T-helper 1 cell treated with Interleukin-12 subunit alpha and Interleukin-12 subunit beta and Interleukin-4 antibody, amounts not matched to agents 30 ng/mL and 1 ng/mL, for 36 hours (primary cell): ENCODE results near the gene MAP2K5. TPM values are rescaled to one million over a fixed set of nuclear protein-coding genes. Genes with fewer than 3 reads are reported as not detected.

Experiments
- intact Hi-C: fragments of 100-400 bp; cut with micrococcal nuclease; formaldehyde crosslinking; loops from one replicate; pipeline ENCODE4 v1.15.1; 2024
- total RNA-seq: library from RNA; stranded (reverse); gene quantifications from 2 replicates; pipeline ENCODE4 v1.2.3, GENCODE V29; 2022

The MAP2K5 gene
- total RNA-seq, 1 donor from 2014 or later = 21.2 TPM

- intact Hi-C loops = no loop called here
Observed at GRCh38 chr15:67801926-67802914, 259.7 kb downstream of the MAP2K5 start.

GRCh38 chr15:67803299-67803698 lies 260.8 kb downstream of the MAP2K5 start:
- intact Hi-C loops = no loop called here

DNA sequence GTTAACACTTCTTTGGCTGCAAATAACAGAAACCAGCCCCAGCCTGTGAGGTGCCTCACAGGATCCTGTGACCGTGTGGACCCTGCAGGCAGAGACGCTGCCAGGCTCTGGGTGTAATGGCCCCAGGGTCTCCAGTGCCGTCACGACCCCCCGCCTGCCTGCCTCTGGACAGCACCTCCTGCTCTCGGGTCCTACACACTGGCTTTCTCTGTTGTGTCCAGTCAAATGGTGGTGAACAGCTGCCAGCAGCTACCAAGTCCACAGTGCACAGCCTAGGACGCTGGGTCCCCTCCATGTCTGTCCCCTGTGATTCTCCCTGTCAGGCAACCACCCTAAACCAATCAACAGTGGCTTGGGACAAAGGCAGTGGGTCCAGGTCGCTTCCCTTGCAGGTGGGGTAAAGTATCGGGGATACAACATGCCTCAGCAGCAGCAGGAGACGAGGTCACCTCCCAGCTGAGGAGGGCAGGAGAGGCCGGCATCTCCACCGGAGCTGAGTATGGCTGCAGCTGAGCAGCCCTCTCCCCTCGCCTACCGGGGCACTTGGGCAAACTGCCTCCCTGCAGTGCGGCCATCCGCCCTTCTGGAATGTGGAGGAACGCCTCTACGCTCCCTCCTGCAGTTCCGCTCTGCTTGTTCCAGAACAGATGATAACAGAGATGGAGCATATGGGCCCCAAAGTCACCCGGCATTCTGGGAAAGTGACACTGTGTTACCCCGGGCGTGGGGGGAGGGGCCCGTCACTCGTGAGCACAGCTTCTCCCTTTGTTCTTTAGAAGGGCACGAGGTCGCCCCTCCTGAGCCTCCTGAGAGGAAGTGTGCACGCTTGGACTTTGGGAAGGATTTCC lies 261.7 kb downstream of the MAP2K5 start:
- intact Hi-C loops = no loop called here

GRCh38 chr15:67805008-67805665 lies 262.6 kb downstream of the MAP2K5 start:
- intact Hi-C loops = no loop called here

DNA sequence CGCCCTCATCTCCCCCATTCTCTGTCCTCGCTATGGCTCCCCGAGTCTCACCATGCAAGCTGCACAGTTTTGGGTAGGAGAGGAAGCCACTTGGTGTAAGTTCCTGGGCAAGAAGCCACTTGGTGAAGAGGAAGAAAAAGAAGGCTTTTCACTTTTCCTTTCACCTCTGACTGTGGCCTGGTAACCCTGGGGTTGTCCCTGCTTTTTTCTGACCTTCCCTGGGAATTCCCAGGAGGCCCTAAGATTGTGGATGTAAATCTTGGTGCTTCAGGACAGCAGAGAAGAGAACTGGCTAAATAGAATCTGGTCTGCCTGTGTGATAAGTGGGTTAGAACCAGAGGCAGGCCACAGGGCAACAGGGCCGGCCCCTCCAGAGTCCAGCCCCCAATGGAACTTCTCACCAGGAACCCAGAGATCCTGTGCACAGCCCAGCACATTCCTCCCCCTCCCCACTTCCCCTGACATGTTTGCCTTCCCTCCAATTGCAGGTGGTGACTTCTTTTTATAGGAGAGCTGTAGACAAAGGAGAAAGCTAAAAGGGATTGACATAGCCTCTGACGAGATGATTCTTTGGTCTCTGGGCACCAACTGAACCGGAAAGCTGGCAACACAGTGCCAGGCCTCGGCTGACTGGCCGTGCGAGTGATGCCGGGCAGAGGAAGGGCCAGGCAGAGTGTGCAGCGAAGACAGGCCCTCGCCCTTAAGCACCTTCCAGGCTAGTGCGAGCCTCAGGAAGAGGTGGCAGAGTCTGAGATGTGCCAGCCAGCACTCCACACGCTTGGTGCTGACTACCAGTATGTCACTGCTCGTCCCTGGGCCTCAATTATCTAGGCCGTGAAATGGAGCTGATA lies 263.4 kb downstream of the MAP2K5 start:
- intact Hi-C loops = no loop called here

DNA sequence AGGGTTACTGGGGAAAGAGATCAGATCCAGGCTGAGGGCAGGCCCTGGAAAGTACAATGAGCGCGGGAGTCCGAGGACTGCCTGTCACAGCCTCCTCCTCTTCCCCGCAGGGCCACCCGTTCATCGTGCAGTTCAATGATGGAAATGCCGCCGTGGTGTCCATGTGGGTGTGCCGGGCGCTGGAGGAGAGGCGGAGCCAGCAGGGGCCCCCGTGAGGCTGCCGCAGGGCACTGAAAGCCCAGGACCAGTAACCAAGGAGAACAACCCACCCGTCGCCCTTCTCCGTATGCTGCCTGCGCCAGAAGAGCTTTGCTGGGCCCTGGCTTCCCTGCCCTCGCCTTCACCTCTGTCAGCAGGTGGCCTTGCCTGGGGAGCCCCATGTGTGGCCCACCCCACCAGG lies 264.0 kb downstream of the MAP2K5 start:
- intact Hi-C loops = no loop called here

DNA sequence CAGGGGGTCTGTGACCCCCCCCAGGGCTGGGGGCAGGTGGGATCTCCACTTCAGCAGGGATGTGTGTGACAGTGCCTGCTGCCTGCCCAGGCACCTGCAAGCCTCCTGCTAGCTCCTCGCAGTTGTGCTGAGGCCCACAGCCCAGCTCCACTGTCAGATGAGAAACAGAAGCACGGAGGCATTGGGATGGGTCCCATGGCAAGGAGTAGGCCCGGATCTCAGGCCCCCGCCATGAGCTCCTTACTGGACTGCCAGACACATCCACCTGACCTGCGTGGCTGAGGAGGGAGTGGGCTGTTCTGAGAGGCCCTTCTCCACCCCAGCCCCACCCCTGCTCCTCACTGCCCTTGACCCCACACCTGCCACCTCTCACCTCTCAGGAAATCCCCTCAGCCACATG lies 264.6 kb downstream of the MAP2K5 start:
- intact Hi-C loops = no loop called here

GRCh38 chr15:67807836-67808235 lies 265.3 kb downstream of the MAP2K5 start:
- intact Hi-C loops = no loop called here

- intact Hi-C loops = no loop called here
Observed at GRCh38 chr15:67808821-67809220, 266.3 kb downstream of the MAP2K5 start.

DNA sequence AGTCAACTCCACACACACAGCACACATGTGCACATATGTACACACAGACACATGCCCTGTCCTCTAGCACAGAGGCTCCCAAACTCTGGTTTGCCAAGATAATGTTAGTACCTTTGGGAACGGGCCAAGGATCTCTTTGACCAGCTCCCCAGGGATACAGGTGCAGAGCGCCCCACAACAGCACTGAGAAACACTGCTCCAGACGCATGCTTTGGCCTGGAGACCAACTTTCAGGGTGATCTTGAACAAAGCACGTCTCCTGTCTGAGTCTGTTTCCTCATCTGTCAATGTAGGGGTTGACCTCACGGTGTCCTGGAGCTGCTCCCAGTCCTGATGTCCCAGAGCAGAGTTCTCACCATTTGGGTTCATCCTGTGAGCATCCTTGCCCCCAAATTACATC lies 266.9 kb downstream of the MAP2K5 start:
- intact Hi-C loops = no loop called here

DNA sequence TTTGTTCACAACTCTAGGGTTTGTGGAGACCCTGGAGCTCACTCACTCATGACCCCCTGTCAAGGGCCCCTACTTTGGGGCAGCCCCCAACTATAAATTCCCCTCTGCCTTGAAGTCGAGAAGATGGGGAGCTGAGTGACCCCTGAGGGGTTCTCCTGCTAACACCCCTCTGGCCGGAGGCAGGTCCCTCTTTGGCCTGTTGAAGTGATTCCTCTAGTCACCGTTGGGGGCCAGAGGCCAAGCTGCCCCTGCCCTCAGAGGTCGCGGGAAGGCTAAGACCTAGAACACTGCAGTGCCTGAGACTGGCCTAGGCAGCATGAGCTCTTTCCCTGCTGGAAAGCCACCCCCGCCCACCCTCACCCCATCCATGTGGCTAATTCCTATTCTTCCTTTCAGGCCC lies 267.4 kb downstream of the MAP2K5 start:
- intact Hi-C loops = no loop called here

DNA sequence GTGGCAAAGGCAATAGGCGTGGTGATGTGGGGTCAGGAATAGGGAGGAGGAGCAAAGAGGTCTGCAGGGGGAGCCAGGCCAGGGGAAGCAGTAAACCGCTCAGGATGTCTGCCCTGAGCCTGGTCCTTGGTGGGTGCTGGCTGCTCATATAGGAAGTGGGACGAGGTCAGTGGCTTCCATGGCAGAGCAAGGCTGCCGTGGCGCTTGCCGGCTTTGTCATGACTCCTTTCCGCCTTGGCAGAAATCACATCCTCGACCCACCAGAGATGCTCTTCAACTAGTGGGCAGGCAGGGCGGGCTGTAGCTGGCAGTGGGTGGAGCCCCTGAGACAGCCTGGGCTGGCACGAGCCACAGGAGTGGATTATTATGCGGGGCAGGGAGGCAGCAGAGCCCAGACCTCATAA lies 269.7 kb downstream of the MAP2K5 start:
- intact Hi-C loops = no loop called here

GRCh38 chr15:67813104-67813634 lies 270.7 kb downstream of the MAP2K5 start:
- intact Hi-C loops = no loop called here

GRCh38 chr15:67815036-67815592 lies 272.6 kb downstream of the MAP2K5 start:
- intact Hi-C loops = no loop called here

DNA sequence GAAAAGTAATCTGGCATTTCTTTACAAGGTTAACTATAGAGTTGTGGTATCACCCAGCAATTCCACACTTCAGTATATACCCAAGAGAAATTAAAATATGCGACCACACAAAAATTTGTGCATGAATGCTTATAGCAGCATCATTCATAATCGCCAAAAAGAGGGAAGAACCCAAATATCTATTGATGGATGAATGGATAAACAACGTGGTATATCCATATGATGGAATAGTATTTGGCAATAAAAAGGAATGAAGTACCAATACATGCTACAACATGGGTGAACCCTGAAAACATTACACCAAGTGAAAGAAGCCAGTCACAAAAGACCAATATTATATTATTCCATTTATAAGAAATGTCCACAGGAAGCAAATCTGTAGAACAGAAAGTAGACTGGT lies 274.2 kb downstream of the MAP2K5 start:
- intact Hi-C loops = no loop called here

- intact Hi-C loops = no loop called here
Observed at GRCh38 chr15:67818464-67818863, 276.0 kb downstream of the MAP2K5 start.

GRCh38 chr15:67819636-67820035 lies 277.1 kb downstream of the MAP2K5 start:
- intact Hi-C loops = loop anchor here (10.0 kb wide), 1 partner anchor 165 kb away; no protein-coding TSS in a partner anchor

GRCh38 chr15:67820122-67820991 lies 277.9 kb downstream of the MAP2K5 start:
- intact Hi-C loops = loop anchor here (10.0 kb wide), 1 partner anchor 166 kb away; no protein-coding TSS in a partner anchor
